Nephron progenitor cell (in vitro differentiated cells): Measurements from ENCODE around the gene DNAAF1.
A peak's percentile ranks its signal among the peaks of the same experiment; 100 is the strongest.

Experiments used
- DNase-seq: peaks from one replicate; pipeline ENCODE4 v3.0.0; 2021
- H3K27ac Mint-ChIP-seq: 2 replicates; pipeline ENCODE4 v1.8.0; 2021; ENCODE audit warnings: mild to moderate bottlenecking, moderate library complexity, mixed read lengths
- H3K27me3 Mint-ChIP-seq: 2 replicates; pipeline ENCODE4 v1.8.0; 2021; ENCODE audit warnings: mild to moderate bottlenecking, low read depth, mixed read lengths; ENCODE audit not compliant: poor library complexity
- H3K36me3 Mint-ChIP-seq: 2 replicates; pipeline ENCODE4 v1.8.0; 2021; ENCODE audit warnings: low read depth, mixed read lengths
- H3K4me1 Mint-ChIP-seq: 2 replicates; pipeline ENCODE4 v1.8.0; 2021; ENCODE audit warnings: mixed read lengths
- H3K4me3 Mint-ChIP-seq: 2 replicates; pipeline ENCODE4 v1.8.0; 2021; ENCODE audit warnings: mild to moderate bottlenecking, moderate library complexity, mixed read lengths
- H3K9me3 Mint-ChIP-seq: 2 replicates; pipeline ENCODE4 v1.8.0; 2021; ENCODE audit warnings: mild to moderate bottlenecking, moderate library complexity, mixed read lengths
- TF ChIP-seq, protein P1 (sequence below): fragments of 200-600 bp; sonication (generic); IDR thresholded peaks from 2 replicates; pipeline ENCODE4 v1.5.0; 2021; ENCODE audit warnings: antibody characterized with exemption

The DNAAF1 gene

DNA sequence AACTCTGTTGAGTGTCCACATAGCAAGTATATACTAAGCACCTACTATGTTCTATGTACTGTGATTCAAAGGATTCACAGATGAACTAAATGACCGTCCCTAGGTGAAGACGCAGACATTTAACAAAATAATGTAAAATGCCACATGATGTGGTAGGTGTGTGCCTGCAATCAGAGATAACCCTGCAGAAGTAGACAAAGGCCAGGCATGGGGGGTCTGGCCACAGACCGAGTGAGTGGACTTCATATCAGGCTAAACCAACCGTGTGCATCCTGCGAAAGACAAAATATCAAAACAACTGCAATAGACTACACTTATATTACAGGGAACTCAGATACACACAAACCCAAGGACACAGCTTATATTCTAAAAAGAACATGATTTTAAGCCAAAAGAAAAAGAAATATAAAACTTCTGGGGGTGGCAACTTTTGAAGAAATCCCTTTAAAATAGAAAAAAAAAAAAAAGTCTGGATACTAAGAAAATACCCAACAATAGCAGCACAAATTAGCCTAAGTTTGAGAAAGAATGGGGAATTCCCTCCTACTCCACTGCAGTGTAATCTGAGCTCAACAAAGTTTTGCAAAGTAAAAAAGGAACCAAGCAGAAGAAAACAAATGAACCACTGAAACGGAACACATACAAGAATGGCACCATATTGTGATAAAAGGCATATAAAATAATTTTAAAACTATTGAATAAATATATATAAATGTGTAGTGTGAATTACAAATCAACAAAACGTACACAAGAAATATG, 12.4 kb upstream of the DNAAF1 start:
- Mint-ChIP-seq H3K36me3 (peaks cover 61% of the 10 kb centered on the region), H3K4me3 (no peak overlapping the region), H3K9me3 (peaks cover 3% of the 10 kb centered on the region), H3K27me3 (no peaks in the 10 kb centered on the region), H3K27ac (peak overlapping the region; percentile 64), H3K4me1 (peaks cover 46% of the 10 kb centered on the region)
- no peak for DNase-seq
- TF ChIP-seq, protein P1, sequence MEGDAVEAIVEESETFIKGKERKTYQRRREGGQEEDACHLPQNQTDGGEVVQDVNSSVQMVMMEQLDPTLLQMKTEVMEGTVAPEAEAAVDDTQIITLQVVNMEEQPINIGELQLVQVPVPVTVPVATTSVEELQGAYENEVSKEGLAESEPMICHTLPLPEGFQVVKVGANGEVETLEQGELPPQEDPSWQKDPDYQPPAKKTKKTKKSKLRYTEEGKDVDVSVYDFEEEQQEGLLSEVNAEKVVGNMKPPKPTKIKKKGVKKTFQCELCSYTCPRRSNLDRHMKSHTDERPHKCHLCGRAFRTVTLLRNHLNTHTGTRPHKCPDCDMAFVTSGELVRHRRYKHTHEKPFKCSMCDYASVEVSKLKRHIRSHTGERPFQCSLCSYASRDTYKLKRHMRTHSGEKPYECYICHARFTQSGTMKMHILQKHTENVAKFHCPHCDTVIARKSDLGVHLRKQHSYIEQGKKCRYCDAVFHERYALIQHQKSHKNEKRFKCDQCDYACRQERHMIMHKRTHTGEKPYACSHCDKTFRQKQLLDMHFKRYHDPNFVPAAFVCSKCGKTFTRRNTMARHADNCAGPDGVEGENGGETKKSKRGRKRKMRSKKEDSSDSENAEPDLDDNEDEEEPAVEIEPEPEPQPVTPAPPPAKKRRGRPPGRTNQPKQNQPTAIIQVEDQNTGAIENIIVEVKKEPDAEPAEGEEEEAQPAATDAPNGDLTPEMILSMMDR = no peak

DNA sequence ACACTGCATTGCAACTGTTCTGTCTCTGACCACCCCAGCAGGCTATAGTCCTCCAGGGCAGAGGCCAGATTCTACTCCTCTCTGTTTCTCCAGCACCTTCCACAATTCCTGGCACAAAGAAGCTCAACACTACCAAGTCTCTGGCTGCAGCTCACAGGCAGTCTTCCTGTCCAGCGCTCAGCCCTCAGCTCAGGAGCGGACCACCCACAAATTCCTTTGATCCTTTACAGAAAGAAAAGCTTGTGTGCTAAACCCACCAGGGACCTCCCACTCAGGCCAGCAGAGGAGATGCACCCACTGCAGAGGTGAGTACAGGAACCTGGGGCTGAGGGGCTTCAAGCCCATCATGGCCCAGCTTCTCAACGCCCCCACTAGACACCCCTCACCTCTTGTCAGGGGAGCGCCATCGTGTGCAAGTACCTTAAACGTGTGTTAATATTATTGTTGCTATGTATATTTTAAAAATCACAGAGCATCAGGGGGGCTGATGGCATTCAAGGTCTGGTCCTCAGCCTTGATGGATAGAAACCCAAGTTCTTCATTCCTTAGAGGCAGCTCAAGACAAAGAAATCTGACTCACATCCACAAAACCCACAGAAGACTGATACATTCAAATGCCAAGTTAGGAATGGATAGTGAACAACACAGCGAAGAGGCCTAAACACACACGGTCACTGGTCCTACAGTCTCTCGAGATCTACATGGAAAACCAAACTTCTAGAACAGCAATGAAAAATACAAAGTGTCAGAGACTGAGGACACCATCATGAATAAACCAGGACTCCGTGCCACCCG, 8.6 kb upstream of the DNAAF1 start:
- Mint-ChIP-seq H3K27ac (peak overlapping the region; percentile 98), H3K4me3 (peak overlapping the region; percentile 40), H3K36me3 (peaks cover 42% of the 10 kb centered on the region), H3K4me1 (peaks cover 79% of the 10 kb centered on the region), H3K9me3 (peaks cover 4% of the 10 kb centered on the region), H3K27me3 (no peaks in the 10 kb centered on the region)
- TF ChIP-seq, protein P1 = no peak
- no peak for DNase-seq

DNA sequence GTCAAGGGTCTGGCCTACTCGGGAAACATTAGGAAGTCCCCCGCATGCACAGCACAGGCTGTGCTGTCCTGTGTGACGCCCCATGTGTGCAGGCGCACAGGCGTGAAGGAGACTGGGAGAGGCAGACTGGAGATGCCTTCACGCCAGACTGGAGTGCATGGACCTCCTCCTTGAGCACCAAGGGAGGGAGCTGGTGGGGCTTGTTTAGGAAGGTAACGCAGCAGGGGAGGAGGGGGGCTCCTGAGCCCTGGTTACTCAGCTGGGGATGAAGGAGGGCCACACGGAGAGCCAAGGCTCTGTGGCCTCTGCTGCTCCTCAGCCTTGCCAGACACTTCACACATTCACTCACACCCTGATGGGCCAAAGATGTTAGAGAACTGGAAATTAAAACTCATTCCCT, 7.8 kb upstream of the DNAAF1 start:
- Mint-ChIP-seq H3K27me3 (no peaks in the 10 kb centered on the region), H3K9me3 (peaks cover 12% of the 10 kb centered on the region), H3K4me3 (peak overlapping the region; percentile 40), H3K36me3 (peaks cover 50% of the 10 kb centered on the region), H3K27ac (no peak overlapping the region), H3K4me1 (peaks cover 85% of the 10 kb centered on the region)
- TF ChIP-seq, protein P1 = no peak
- DNase-seq = peak; percentile 42

DNA sequence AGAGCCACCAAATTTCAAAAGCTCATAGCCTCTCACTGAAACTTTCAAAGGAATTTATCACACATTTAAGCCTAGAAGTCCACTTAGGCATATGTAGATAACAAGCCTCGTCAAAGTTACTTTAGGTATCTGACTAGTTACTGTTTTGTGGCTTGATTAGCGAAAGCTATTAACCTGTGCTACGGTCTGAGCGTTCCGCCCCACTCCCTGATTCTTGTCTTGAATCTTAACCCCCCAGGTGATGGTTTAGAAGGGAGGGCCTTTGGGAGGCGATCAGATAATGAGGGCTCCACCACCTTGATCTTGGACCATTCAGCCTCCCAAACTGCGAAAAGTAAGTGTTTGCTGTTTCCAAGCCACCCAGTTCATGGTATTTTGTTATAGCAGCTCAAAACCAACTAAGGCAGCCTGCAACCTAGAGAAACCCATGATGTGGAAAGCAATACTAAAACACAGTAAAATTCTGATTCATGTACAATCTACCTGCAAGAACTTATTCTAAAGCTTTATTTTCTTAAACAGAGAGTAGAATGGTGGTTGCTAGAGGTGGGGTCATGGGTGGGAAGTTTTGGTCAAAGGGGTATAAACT, 7.2 kb upstream of the DNAAF1 start:
- Mint-ChIP-seq H3K27ac (no peak overlapping the region), H3K36me3 (peaks cover 50% of the 10 kb centered on the region)
- TF ChIP-seq, protein P1 = no peak

DNA sequence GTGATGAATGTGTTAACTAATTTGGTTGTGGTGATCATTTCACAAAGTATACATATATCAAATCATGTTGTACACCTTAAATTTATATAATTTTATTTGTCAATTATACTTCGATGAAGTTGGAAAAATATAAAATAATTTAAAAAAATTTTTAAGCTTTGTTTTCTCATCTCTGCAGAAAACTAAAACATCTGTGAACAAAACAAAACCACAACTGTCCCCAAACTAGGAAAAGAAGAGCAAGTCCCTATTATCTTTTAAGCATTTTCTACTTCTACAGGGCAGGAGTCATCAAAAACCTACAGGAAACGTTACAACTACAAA, 6.6 kb upstream of the DNAAF1 start:
- Mint-ChIP-seq H3K27ac (no peak overlapping the region), H3K27me3 (no peaks in the 10 kb centered on the region), H3K9me3 (peaks cover 22% of the 10 kb centered on the region), H3K36me3 (peaks cover 52% of the 10 kb centered on the region), H3K4me1 (peaks cover 84% of the 10 kb centered on the region), H3K4me3 (peak overlapping the region; percentile 81)
- TF ChIP-seq, protein P1 = no peak
- DNase-seq = no peak

More for the DNA sequence above, 7.2 kb upstream of the DNAAF1 start:
- H3K4me3 Mint-ChIP-seq = peak overlapping the region; percentile 23
- H3K4me1 Mint-ChIP-seq = peaks cover 81% of the 10 kb centered on the region
- H3K9me3 Mint-ChIP-seq = peaks cover 17% of the 10 kb centered on the region
- H3K27me3 Mint-ChIP-seq = no peaks in the 10 kb centered on the region
- no peak for DNase-seq
